Body of pancreas (tissue), 4 donors: ENCODE data around the gene WDR81. TPM values are rescaled to one million over a fixed set of nuclear protein-coding genes. Genes with fewer than 3 reads are reported as not detected.

Source experiments
- ATAC-seq: fragments of 150-250 bp; one replicate; pipeline ENCODE4 v1.9.1; 2016
- DNase-seq, 4 donors: peaks; one replicate each; pipeline ENCODE4 v3.0.0-alpha.2; 2019
- H3K27ac ChIP-seq, 4 donors: fragments of 200-600 bp; sonication (generic); 1 replicate in 3 of 4; 2 replicates in 1 of 4; pipeline versions ENCODE4 v1.5.1 to v1.6.1; 2016 to 2019; ENCODE audit warnings: mild to moderate bottlenecking in 1 of 4, mixed read lengths in 1 of 4, moderate library complexity in 1 of 4
- H3K27me3 ChIP-seq, 2 donors: fragments of 200-600 bp; sonication (generic); one replicate each; pipeline ENCODE4 v1.6.0; 2016; ENCODE audit warnings: mild to moderate bottlenecking in 1 of 2
- H3K36me3 ChIP-seq, 2 donors: fragments of 200-600 bp; sonication (generic); replicated peaks in 1 of 2; 2 replicates each; pipeline ENCODE4 v1.5.1; 2016; ENCODE audit warnings: low read depth in 2 of 2; ENCODE audit not compliant: insufficient read depth in 1 of 2
- H3K4me1 ChIP-seq: fragments of 200-600 bp; sonication (generic); one replicate; pipeline ENCODE4 v1.6.0; 2016
- H3K4me3 ChIP-seq, 2 donors: fragments of 200-600 bp; sonication (generic); 1 replicate in 1 of 2; 2 replicates in 1 of 2; pipeline ENCODE4 v1.5.1; 2016 to 2019
- H3K9me3 ChIP-seq, 3 donors: fragments of 200-600 bp; sonication (generic); 1 replicate in 2 of 3; 2 replicates in 1 of 3; pipeline ENCODE4 v1.5.1; 2016
- CTCF ChIP-seq, 7 experiments: fragments of 450-650 bp in 4 of 7; fragments of 200-600 bp in 3 of 7; sonication (generic) in 3 of 7; IDR thresholded peaks; one replicate each; pipeline ENCODE4 v1.5.1; 2016 to 2019; ENCODE audit warnings: antibody characterized with exemption in 7 of 7
- POLR2A ChIP-seq, 3 donors: fragments of 450-650 bp; IDR thresholded peaks; one replicate each; pipeline ENCODE4 v1.6.1; 2016; ENCODE audit warnings: antibody characterized with exemption in 3 of 3, mild to moderate bottlenecking in 2 of 3
- WGBS, 2 donors: methylation state at CpG; one replicate each; pipeline ENCODE4 v1.1.5; 2017; 5-methylcytosine and 5-hydroxymethylcytosine counted together
- intact Hi-C: fragments of 100-400 bp; cut with DNase I; formaldehyde crosslinking; loops from one replicate; pipeline ENCODE4 v1.15.1; 2023
- total RNA-seq, 2 donors: library from RNA; depleted of rRNA; stranded (reverse); fragments of >200 nt; gene quantifications; one replicate each; pipeline ENCODE4 v1.1.0, GENCODE V29; 2016

WDR81 gene
- total RNA-seq, 2 donors from 2014 or later, result 15.6 to 31.6 TPM

- 82 to 89% methylated on average over 25 to 42 of the region's 54 CpGs for WGBS, 2 donors
- H3K27me3 ChIP-seq, result no peaks in the 10 kb centered on the region
- TF ChIP-seq CTCF (IDR thresholded peaks at IDR 0.05), result no peak
- no peak for TF ChIP-seq POLR2A (IDR thresholded peaks at IDR 0.05)
- peaks cover 46% of the 10 kb centered on the region for H3K4me1 ChIP-seq
- no peak overlapping the region for H3K4me3 ChIP-seq
- H3K9me3 ChIP-seq, result no peaks in the 10 kb centered on the region
- DNase-seq (no peak), ATAC-seq (no peak)
- intact Hi-C loops, result no loop called here
- H3K36me3 ChIP-seq, result no peaks in the 10 kb centered on the region
- H3K27ac ChIP-seq, result no peak overlapping the region
These were observed 1.4 kb downstream of the WDR81 start for GRCh38 chr17:1725642-1726511.

DNA sequence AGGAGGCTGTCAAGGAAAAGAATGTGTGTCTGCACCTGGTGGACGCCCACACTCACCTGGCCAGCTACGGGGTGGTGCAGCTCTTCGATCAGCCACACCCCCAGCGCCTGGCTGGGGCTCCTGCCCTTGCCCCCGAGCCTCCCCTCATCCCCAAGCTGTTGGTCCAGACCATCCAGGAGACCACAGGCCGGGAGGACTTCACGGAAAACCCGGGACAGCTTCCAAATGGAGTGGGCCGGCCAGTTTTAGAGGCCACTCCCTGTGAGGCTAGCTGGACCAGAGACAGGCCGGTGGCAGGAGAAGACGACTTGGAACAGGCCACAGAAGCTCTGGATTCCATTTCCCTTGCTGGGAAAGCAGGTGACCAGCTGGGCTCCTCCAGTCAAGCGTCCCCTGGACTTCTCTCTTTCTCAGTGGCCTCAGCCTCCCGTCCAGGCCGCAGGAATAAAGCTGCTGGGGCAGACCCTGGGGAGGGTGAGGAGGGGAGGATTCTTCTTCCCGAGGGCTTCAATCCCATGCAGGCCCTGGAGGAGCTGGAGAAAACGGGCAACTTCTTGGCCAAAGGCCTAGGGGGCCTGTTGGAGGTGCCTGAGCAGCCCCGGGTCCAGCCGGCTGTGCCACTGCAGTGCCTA lies 2.2 kb downstream of the WDR81 start:
- intact Hi-C loops, result no loop called here
- H3K4me3 ChIP-seq, result no peak overlapping the region
- WGBS, 2 donors, result 73 to 94% methylated on average over 3 to 18 of the region's 18 CpGs
- H3K4me1 ChIP-seq, result peaks cover 45% of the 10 kb centered on the region
- H3K27me3 ChIP-seq, result no peaks in the 10 kb centered on the region
- ATAC-seq (no peak), DNase-seq (no peak)
- no peaks in the 10 kb centered on the region for H3K36me3 ChIP-seq
- no peak overlapping the region for H3K27ac ChIP-seq
- TF ChIP-seq POLR2A (IDR thresholded peaks at IDR 0.05) (no peak), CTCF (IDR thresholded peaks at IDR 0.05) (no peak)
- no peaks in the 10 kb centered on the region for H3K9me3 ChIP-seq

GRCh38 chr17:1727258-1727789 lies 2.8 kb downstream of the WDR81 start:
- H3K27me3 ChIP-seq, result no peaks in the 10 kb centered on the region
- no peak for TF ChIP-seq CTCF (IDR thresholded peaks at IDR 0.05)
- TF ChIP-seq POLR2A (IDR thresholded peaks at IDR 0.05), result no peak
- intact Hi-C loops, result no loop called here
- no peaks in the 10 kb centered on the region for H3K9me3 ChIP-seq
- WGBS, 2 donors, result 85 to 90% methylated on average over 8 to 21 of the region's 21 CpGs
- ATAC-seq, result no peak
- peaks cover 45% of the 10 kb centered on the region for H3K4me1 ChIP-seq
- H3K27ac ChIP-seq, result no peak overlapping the region
- DNase-seq, result no peak
- H3K36me3 ChIP-seq, result no peaks in the 10 kb centered on the region
- no peak overlapping the region for H3K4me3 ChIP-seq

GRCh38 chr17:1727876-1728630 lies 3.5 kb downstream of the WDR81 start:
- Histone ChIP-seq H3K27me3 (no peaks in the 10 kb centered on the region), H3K4me3 (no peak overlapping the region), H3K27ac (no peak overlapping the region), H3K9me3 (no peaks in the 10 kb centered on the region), H3K36me3 (no peaks in the 10 kb centered on the region), H3K4me1 (peaks cover 45% of the 10 kb centered on the region)
- TF ChIP-seq CTCF (IDR thresholded peaks at IDR 0.05), result no peak
- no peak for TF ChIP-seq POLR2A (IDR thresholded peaks at IDR 0.05)
- WGBS, 2 donors, result 87 to 91% methylated on average over 16 to 23 of the region's 28 CpGs
- intact Hi-C loops, result no loop called here
- DNase-seq, result peak in 1 of 4 donors; percentile 13
- ATAC-seq, result no peak
